Gastrocnemius medialis (tissue), 4 donors: ENCODE data around the gene ADAMTSL1. TPM values are rescaled to one million over a fixed set of nuclear protein-coding genes. Genes with fewer than 3 reads are reported as not detected.

Experiments
- ATAC-seq, 2 donors: fragments of 150-250 bp; one replicate each; pipeline ENCODE4 v1.9.1; 2016
- DNase-seq, 2 donors: peaks; one replicate each; pipeline ENCODE4 v3.0.0-alpha.2; 2019
- H3K27ac ChIP-seq, 4 donors: fragments of 200-600 bp; sonication (generic); 1 replicate in 1 of 4; 2 replicates in 3 of 4; pipeline ENCODE4 v1.5.1; 2016 to 2018; ENCODE audit warnings: mild to moderate bottlenecking in 2 of 4, moderate library complexity in 1 of 4
- H3K27me3 ChIP-seq, 3 donors: fragments of 200-600 bp; sonication (generic) in 2 of 3; 1 replicate in 1 of 3; 2 replicates in 2 of 3; pipeline versions ENCODE4 v1.5.1 to v1.6.0; 2016 to 2019; ENCODE audit warnings: mild to moderate bottlenecking in 1 of 3, moderate library complexity in 1 of 3
- H3K36me3 ChIP-seq, 2 donors: fragments of 200-600 bp; sonication (generic) in 1 of 2; one replicate each; pipeline ENCODE4 v1.5.1; 2017 to 2018
- H3K4me1 ChIP-seq, 2 donors: fragments of 200-600 bp; sonication (generic) in 1 of 2; one replicate each; pipeline ENCODE4 v1.5.1; 2016 to 2017; ENCODE audit warnings: mild to moderate bottlenecking in 2 of 2
- H3K4me3 ChIP-seq, 4 donors: fragments of 200-600 bp; sonication (generic) in 3 of 4; 1 replicate in 1 of 4; 2 replicates in 3 of 4; pipeline ENCODE4 v1.5.1; 2016 to 2019; ENCODE audit warnings: mild to moderate bottlenecking in 2 of 4
- H3K9me3 ChIP-seq, 3 donors: fragments of 200-600 bp; sonication (generic) in 2 of 3; 1 replicate in 1 of 3; 2 replicates in 2 of 3; pipeline ENCODE4 v1.5.1; 2016 to 2019
- CTCF ChIP-seq, 5 experiments: fragments of 450-650 bp in 3 of 5; fragments of 200-600 bp in 2 of 5; sonication (generic) in 2 of 5; IDR thresholded peaks in 4 of 5; conservative IDR thresholded peaks in 1 of 5; 1 replicate in 4 of 5; 2 replicates in 1 of 5; pipeline ENCODE4 v1.5.1; 2016 to 2019; ENCODE audit warnings: antibody characterized with exemption in 5 of 5, mild to moderate bottlenecking in 3 of 5, moderate library complexity in 3 of 5
- POLR2A ChIP-seq, 2 donors: fragments of 450-650 bp; IDR thresholded peaks; one replicate each; pipeline ENCODE4 v1.6.1; 2017; ENCODE audit warnings: antibody characterized with exemption in 2 of 2, mild to moderate bottlenecking in 2 of 2, moderate library complexity in 2 of 2
- in situ Hi-C, 4 donors: fragments of 200-750 bp; cut with MboI; loops; one replicate each; pipeline versions ENCODE4 v1.15.0 to v1.8.0; 2017; ENCODE audit warnings: low sequenced_read_pairs in 4 of 4
- intact Hi-C: fragments of 100-400 bp; cut with DNase I; formaldehyde crosslinking; loops from one replicate; pipeline ENCODE4 v1.15.1; 2023; ENCODE audit warnings: low total_unique reads
- total RNA-seq, 4 donors: library from RNA; depleted of rRNA; stranded (reverse); fragments of >200 nt; gene quantifications; one replicate each; pipeline versions ENCODE4 v1.1.0 to v1.2.3, GENCODE V29; 2016

Gene ADAMTSL1
- total RNA-seq, 4 donors from 2014 or later = 0.05 to 0.58 (median 0.28) TPM

- TF ChIP-seq CTCF (IDR thresholded peaks at IDR 0.05 in 4 of 5, conservative IDR thresholded peaks at IDR 0.05 in 1 of 5) (no peak), POLR2A (IDR thresholded peaks at IDR 0.05) (no peak)
- no peaks in the 10 kb centered on the region for H3K9me3 ChIP-seq
- ATAC-seq (no peak), DNase-seq (no peak)
- no peak overlapping the region for H3K27ac ChIP-seq
- no peaks in the 10 kb centered on the region for H3K36me3 ChIP-seq
- H3K4me3 ChIP-seq = no peak overlapping the region
- intact Hi-C loops = no loop called here
- H3K4me1 ChIP-seq = peaks cover 0 to 4% of the 10 kb centered on the region in 2 donors
- no peaks in the 10 kb centered on the region for H3K27me3 ChIP-seq
- in situ Hi-C loops = no loop called here
Observed at GRCh38 chr9:18863791-18864190, 389.8 kb downstream of the ADAMTSL1 start.

- intact Hi-C loops = no loop called here
- no peak for ATAC-seq
- H3K27ac ChIP-seq = no peak overlapping the region
- no peak for TF ChIP-seq CTCF (IDR thresholded peaks at IDR 0.05 in 4 of 5, conservative IDR thresholded peaks at IDR 0.05 in 1 of 5)
- TF ChIP-seq POLR2A (IDR thresholded peaks at IDR 0.05) = no peak
- H3K27me3 ChIP-seq = no peaks in the 10 kb centered on the region
- H3K36me3 ChIP-seq = no peaks in the 10 kb centered on the region
- no peak for DNase-seq
- H3K4me3 ChIP-seq = no peak overlapping the region
- in situ Hi-C loops = no loop called here
- peaks cover 0 to 4% (median 0%) of the 10 kb centered on the region in 3 donors for H3K9me3 ChIP-seq
- peaks cover 0 to 4% of the 10 kb centered on the region in 2 donors for H3K4me1 ChIP-seq
Observed at GRCh38 chr9:18864516-18864915, 390.6 kb downstream of the ADAMTSL1 start.

- in situ Hi-C loops = no loop called here
- no peaks in the 10 kb centered on the region for H3K36me3 ChIP-seq
- peaks cover 0 to 4% of the 10 kb centered on the region in 2 donors for H3K4me1 ChIP-seq
- H3K27me3 ChIP-seq = no peaks in the 10 kb centered on the region
- intact Hi-C loops = no loop called here
- DNase-seq = no peak
- no peak overlapping the region for H3K4me3 ChIP-seq
- TF ChIP-seq CTCF (IDR thresholded peaks at IDR 0.05 in 4 of 5, conservative IDR thresholded peaks at IDR 0.05 in 1 of 5) = no peak
- no peak for TF ChIP-seq POLR2A (IDR thresholded peaks at IDR 0.05)
- peaks cover 0 to 14% (median 0%) of the 10 kb centered on the region in 3 donors for H3K9me3 ChIP-seq
- no peak for ATAC-seq
- no peak overlapping the region for H3K27ac ChIP-seq
Observed at GRCh38 chr9:18865542-18865941, 391.6 kb downstream of the ADAMTSL1 start.

- in situ Hi-C loops = no loop called here
Observed at GRCh38 chr9:18866121-18866831, 392.3 kb downstream of the ADAMTSL1 start.

More at GRCh38 chr9:18866121-18866831, 392.3 kb downstream of the ADAMTSL1 start:
- Histone ChIP-seq H3K4me3 (no peak overlapping the region), H3K4me1 (peaks cover 0 to 4% of the 10 kb centered on the region in 2 donors), H3K27me3 (no peaks in the 10 kb centered on the region), H3K9me3 (peaks cover 0 to 16% (median 0%) of the 10 kb centered on the region in 3 donors), H3K36me3 (no peaks in the 10 kb centered on the region), H3K27ac (no peak overlapping the region)
- DNase-seq = no peak
- TF ChIP-seq CTCF (IDR thresholded peaks at IDR 0.05 in 4 of 5, conservative IDR thresholded peaks at IDR 0.05 in 1 of 5) (no peak), POLR2A (IDR thresholded peaks at IDR 0.05) (no peak)
- no peak for ATAC-seq
- intact Hi-C loops = no loop called here
